Stimulated activated CD4-positive, alpha-beta T cell treated with anti-CD3 and anti-CD28 coated beads, Interleukin-1b, Interleukin-23, amount 100 ng/mL, for 1 hour (primary cell): ENCODE data around the gene GRHL1.

Source experiments
- DNase-seq, 2 donors: peaks; one replicate each; pipeline ENCODE4 v3.0.0-alpha.2; 2020; ENCODE audit warnings: low read depth in 2 of 2

The GRHL1 gene

GRCh38 chr2:9948721-9949120 lies 2.8 kb upstream of the GRHL1 start:
- no peak for DNase-seq

- no peak for DNase-seq
Observed at GRCh38 chr2:9949239-9949991, 2.1 kb upstream of the GRHL1 start.

- no peak for DNase-seq
Observed at GRCh38 chr2:9949992-9950520, 1.4 kb upstream of the GRHL1 start.

DNA sequence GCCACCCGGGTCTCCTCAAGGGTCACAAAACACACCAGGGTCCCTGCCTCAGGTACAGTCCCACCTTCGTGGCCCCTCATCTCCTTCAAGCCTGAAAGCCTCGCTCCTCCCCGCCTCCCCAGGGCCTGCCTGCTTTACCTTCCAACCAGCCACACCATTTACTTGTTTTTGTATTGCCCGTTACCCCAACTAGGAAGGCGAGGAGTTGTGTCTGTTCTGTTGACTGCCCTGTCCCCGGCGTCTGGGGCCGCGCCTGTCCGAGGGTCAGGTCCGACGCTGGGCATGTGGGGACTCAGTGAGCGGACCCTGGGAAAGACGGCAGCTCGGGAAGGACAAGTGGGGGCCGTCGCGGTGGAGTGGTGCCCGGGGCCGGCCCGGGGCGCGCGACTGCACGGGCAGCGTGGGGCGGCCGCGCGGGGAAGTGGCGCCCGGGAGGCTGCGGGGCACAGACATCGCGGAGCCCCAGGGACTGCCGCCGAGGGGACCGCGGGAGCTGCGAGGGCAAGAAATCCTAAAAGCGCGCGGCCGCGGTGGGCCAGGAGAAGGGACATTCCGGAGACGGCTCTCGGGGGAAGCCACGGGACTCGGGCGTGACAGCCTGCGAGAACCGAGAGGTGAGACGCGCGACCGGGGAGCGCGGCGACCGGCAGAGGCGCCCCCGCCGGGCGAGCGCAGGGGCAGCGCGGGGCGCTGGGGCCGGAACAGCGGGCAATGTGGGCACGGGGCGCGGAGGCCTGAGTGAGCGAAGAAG lies 797 bp upstream of the GRHL1 start:
- DNase-seq: peak in 1 of 2 donors; percentile 9

GRCh38 chr2:9951272-9951521 lies 296 bp upstream of the GRHL1 start:
- DNase-seq: no peak

GRCh38 chr2:9952286-9952737 lies 819 bp downstream of the GRHL1 start:
- no peak for DNase-seq

DNA sequence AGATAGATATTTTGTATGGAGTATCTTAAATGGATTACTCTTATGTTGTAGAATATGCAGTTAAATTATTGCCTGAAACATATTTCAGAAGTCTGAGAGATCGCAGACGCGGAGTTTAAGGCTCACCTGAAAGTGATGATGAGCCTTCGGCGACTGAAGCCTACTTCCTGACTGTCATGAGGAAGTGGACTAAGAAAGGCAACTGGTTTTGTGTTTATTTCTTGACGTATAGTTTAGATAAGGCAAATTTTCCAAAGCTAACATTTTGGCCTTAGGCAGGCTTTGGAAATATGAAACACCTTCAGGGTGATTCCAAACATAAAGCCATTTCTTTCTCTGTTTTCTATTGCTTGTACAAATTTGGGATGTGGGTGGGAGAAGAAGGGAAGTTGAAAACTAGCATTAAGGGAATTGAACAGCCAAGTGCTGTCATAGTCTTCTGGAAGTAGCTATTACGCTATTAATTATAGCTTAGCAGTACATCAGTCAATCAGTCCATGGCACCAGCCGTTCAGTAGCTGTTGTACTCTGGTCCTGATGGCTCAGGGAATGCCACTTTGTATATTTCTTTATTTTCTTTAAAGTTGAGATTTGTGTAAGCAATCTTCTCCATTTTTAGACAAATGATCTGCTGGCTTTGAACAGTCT lies 1.5 kb downstream of the GRHL1 start:
- DNase-seq: no peak

- DNase-seq: no peak
Observed at GRCh38 chr2:9954136-9954535, 2.6 kb downstream of the GRHL1 start.

- no peak for DNase-seq
Observed at GRCh38 chr2:9958057-9958456, 6.6 kb downstream of the GRHL1 start.

GRCh38 chr2:9959262-9959661 lies 7.8 kb downstream of the GRHL1 start:
- DNase-seq: no peak

- no peak for DNase-seq
Observed at GRCh38 chr2:9961013-9961412, 9.5 kb downstream of the GRHL1 start.

DNA sequence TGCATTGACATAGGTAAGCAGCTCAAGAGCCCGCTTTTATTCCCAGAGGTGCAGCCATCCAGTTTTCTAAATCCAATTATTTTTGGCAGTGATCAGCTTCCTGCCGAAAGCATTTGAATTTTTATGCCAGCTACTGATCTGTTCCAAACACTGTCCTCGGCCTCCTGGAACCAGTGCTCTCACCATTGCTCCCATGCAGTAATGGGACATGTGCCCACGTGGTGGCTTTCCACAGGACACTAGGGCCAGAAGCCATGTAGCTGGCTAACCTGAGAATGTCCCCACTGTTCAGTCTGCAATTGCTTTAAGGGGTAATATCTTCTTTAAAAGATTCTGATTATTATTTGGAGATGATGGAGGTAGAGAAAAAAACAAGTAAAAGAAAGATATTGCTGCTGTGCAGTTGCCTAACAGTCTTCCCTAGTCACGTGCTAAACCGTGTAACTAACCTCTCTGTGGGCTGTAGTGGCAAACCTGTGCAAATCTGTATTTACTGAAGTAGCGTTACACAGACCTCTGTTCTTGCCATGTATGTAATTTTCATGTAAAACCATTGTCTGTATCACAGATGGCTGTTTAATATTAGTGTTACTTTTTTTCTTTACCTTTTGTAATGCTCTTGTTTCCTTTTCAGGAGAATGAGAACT lies 13.0 kb downstream of the GRHL1 start:
- DNase-seq: no peak

GRCh38 chr2:9965119-9965822 lies 13.8 kb downstream of the GRHL1 start:
- no peak for DNase-seq

DNA sequence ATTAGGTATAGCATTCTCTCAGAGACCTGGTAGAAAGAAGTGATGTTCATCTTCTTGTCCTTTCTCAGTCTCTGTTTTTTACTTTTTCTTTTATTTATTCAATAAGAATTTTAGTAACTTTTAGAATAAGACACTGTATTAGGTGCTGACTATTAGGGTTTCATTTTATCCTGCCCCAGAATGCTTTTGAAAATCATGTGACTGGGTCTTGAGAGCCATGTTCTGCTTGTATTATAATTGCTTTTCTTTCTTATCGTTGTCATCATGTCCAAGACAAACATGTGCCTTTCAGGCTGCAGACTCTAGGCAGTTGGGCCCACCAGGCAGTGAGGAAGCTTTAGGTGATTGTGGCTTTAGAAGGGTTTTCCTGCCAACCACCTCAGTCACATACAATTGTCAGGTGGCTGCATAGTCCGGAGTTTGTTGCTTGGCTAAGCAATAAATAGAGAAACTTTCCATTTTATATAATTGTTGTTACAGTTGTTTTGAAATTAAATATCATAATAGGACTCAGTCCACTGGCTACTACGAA lies 15.1 kb downstream of the GRHL1 start:
- no peak for DNase-seq

- DNase-seq: no peak
Observed at GRCh38 chr2:9967053-9967775, 15.7 kb downstream of the GRHL1 start.

DNA sequence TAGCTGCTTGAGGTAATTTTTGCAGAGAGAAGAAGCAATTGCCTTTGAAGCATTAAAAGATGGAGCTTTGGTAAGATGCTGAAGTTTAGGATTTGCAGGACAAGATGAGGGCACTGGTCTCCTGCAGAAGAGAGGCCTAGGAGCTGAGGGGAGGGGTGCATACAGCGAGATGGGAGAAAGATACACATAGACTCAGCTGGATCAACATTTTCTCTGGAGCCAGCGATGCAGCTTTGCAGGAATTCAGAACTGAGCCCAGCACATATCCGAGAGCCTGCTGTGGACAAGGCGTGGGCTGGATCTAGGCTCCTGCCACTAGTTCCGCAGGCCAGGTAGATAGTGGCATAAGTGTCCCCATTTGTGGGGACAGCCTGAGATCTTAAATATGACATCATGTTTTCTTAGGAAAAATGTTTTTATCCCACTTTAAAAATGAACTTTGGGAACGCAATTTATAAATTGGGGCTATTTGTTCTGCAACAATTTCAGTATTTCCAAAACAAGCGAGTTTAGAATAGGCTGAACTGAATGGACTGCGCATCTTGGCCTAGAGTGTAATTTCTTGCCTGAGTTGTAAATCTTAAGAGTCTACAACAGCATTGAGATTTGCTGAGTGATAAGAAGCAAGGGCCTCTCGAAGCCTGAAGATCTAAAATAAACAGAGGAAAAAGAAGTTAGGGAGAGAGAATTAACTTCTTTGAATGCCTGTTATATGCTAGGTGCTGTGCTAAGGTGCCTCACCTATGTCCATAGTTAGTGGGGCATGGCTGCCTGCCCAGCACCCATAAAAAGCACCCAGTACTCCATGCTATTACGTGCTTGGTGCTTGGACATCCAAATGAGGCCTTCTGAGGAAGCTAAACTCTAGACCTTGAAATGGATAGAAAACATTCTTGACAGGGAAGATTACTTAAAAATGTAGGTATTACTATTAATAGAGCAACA lies 17.3 kb downstream of the GRHL1 start:
- no peak for DNase-seq

- no peak for DNase-seq
Observed at GRCh38 chr2:9970200-9971044, 18.9 kb downstream of the GRHL1 start.

- no peak for DNase-seq
Observed at GRCh38 chr2:9971105-9971818, 19.8 kb downstream of the GRHL1 start.
